HG03280 (cell line): Measurements from ENCODE around the gene CELSR1.
"Not testable (repeated sequence)": the region's sequence is repeated elsewhere in the genome, so short reads cannot be mapped to it uniquely, and the experiment has no call there.

ENCODE experiments used
- ATAC-seq: cut with Tn5 transposase; IDR thresholded peaks from one replicate; pipeline ENCODE4 v1.9.1; 2021; ENCODE audit warnings: mild to moderate bottlenecking, moderate library complexity; ENCODE audit not compliant: unreplicated experiment

The CELSR1 gene

DNA sequence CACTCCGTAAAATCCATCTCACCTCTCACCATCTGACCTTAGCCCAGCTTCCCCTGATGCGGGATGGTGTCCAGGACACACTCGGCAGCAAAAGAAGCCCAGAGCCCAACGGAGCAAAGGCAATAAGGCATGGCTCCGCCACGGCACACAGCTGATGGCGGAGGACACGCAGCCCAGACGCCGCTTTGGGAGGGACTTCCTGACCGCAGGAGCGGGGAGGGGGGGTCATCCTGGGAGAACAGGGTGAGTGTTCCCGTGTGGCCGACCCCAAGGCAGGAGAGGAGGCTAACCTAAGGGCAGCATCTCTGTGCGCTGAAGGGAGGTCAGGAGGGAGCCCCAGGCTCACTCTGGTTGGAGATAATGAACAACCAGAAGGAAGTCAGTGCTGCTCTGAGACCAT lies 130.6 kb downstream of the CELSR1 start:
- no peak for ATAC-seq

DNA sequence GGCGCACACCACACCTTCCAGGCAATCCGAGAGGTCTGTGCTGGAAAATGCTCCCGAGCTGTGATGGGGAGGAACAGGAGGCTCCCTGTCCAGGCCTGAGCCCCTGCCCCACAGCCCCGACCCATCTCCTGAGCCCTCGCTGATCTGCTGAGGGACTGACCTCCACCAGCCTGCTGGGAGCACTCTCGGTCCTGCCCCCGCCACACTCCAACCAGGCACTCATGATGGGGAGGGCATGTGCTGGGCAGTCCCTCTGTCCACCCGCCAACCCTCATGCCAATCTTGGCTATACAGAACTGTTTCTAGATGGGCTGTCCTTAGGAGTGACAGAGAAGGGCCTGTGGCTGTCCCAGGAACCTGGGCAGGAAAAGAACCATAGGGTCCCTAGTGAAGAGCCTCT lies 131.1 kb downstream of the CELSR1 start:
- ATAC-seq: no peak

DNA sequence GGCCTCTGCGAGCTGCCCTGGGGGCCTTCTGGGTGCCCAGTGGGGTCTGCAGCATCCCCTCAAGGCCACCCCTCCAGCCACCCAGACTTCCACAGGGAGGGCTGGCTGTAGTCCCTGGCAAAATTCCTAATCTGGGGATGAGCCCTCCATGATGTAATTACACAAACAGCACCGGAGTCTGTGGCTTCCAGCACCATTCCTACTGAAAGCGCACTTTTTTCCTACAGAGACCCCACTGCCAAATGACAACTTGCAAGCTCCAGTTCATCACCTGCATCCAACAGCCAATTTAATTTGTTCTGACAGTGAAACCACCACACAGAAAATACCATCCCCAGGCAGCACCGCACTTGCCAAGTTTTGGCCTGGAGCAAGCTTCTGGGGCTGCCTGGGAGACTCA lies 131.5 kb downstream of the CELSR1 start:
- no peak for ATAC-seq

DNA sequence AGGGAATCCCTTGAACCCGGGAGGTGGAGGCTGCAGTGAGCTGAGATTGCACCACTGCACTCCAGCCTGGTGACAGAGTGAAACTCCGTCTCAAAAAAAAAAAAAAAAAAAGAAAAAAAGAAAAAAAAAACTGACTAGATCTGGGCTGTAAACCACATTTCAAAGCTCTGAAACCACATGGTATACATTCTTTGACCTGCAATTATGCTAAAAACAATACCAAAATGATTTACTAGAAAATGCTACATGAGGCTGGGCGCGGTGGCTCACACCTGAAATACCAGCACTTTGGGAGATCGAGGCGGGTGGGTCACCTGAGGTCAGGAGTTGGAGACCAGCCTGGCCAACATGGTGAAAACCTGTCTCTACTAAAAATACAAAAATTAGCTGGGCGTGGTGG lies 133.5 kb downstream of the CELSR1 start:
- ATAC-seq: not testable (repeated sequence)

GRCh38 chr22:46402505-46402904 lies 134.9 kb downstream of the CELSR1 start:
- no peak for ATAC-seq

- ATAC-seq: no peak
Measured at GRCh38 chr22:46401370-46401769, 136.1 kb downstream of the CELSR1 start.

DNA sequence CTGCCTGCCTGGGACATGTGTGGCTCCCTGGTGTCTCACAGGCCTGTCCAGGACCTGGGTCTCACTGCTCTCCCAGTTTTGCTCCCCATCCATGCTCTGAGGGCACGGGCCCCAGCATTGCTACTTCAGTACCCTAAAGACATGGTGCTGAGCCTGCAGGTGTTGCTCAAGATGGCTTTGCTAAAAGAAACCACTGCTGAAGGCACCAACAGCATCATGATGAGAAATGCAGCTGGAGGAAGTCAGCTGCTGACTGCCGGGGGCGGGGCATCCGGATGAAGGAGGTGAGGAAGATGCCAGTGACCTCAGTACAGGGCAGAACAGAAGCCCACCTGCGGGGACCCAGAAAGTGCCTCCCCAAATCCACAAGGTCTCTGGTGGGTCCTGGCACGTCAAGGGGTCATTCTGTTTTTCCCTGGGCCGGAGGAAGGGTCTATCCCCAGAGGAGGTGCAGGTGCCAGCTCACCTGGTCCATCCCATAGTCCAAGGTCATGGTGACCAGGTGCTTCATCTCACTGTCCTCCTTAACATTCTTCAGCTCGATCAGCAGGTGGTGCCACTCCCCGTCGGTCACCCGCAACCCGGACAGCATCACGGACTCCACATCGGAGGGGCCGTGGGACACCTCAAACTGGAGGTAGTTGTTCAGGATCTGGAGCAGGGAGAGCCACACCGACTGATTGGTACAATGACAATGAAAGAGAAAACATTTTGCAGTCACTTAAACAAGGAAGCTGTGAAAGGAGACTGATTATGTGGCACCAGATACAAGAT lies 138.0 kb downstream of the CELSR1 start:
- no peak for ATAC-seq

DNA sequence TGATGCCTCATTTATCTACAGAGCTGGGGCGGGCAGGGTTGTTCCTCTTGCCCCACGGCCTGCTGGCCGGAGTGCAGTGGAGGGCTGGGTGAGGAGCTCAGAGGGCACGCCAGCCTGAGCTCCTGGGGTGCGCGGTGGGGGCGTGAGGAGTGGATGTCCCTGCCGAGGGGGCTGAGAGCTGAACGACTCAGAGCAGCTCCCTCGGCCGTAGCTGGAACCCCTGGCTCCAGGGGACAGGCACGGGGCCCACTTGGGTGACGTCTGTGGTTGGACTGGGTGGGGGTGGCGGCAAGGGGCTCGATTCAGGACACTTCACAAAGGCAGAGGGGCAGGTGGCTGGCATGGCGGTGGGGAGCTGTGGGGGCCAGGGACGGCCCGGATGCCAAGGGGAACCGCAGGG lies 139.5 kb downstream of the CELSR1 start:
- ATAC-seq: no peak

DNA sequence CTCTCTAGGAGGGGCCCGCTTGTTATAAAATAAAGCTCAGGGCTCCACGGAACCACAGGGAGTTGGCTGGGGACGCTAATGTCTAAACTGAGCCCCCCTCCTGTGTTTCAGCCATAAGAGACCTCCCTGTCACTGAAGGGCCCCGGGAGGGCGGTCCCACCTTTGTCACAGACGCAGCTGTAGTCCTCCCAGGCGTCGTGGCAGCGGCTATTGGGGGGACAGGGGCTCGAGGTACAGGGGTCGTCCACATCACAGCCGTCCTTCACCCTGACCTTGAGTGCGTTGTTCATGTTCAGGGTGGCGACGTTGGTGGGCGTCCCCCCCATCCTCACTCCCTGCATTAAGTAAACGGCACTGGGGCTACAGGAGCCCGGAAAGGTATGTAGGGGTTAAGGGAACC lies 139.9 kb downstream of the CELSR1 start:
- no peak for ATAC-seq

GRCh38 chr22:46397049-46397448 lies 140.4 kb downstream of the CELSR1 start:
- not testable (repeated sequence) for ATAC-seq

DNA sequence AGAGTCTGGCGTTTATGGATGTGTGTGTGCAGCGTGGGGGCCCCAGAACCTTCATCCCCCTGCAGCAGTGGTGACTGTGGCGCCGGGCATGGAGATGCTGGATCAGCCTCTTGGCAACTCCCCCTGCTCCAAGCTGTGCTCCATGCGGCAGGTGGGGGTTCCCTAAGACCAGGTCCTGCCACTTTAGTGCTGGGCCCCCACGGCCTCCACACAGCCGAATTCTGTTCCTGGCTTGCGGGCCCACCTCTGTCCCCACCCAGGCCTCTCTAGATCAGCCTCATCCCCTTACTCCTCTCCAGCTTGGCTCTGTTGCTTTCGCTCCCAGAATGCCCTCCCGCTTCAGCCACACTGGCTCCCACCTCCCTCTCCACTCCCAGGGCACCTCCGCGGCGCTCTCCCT lies 142.3 kb downstream of the CELSR1 start:
- no peak for ATAC-seq

GRCh38 chr22:46394622-46395021 lies 142.8 kb downstream of the CELSR1 start:
- ATAC-seq: no peak

DNA sequence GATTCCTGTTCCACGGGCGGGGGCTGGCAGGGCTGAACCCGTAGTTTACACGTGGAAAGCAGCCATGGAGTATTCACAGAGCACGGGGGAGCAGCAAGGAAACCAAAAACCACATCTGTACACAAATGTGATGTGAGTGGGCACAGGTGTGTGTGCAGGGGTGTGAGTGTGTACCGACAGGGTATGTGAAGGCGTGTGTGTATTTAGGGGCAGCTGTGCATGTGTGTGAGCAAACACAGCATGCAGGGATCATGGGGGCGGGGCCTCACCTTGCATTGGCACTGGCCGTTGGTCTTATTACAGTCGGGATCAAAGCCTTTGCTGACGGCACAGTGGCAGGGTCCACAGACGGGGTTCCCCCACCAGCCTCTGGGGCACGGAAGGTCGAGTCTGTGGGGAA lies 143.5 kb downstream of the CELSR1 start:
- no peak for ATAC-seq

- no peak for ATAC-seq
Measured at GRCh38 chr22:46392137-46392844, 145.1 kb downstream of the CELSR1 start.

DNA sequence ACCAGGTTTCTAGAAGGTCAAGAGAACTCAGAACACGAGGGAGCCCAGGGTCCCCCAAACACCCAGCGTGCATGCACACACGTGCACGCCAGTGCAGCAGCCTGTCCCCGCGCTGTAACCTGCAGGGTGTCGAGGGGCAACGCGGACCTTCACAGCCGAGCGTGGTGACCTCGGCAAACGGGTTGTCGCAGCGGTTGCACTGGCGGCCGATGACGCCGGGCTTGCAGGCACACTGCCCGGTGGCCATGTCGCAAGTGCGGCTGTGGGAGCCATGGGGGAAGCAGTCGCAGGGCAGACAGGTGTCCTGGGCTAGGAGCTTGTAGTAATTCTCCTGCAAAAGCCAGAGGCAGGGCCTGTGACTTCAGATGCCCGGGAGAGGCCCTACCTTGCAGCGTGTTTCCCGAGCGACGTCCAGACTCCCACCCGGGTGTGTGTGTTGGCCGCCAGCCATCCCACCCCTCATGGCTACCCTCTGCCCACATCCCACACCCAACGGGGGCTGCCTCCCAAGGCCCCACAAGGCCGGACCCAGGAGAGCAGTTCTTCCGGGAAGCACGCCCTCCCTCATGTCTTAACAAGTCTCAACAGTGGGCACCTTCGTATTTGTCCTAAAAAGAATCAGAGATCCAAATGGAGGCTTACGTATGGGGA lies 145.8 kb downstream of the CELSR1 start:
- no peak for ATAC-seq

- ATAC-seq: no peak
Measured at GRCh38 chr22:46390652-46391301, 146.6 kb downstream of the CELSR1 start.

DNA sequence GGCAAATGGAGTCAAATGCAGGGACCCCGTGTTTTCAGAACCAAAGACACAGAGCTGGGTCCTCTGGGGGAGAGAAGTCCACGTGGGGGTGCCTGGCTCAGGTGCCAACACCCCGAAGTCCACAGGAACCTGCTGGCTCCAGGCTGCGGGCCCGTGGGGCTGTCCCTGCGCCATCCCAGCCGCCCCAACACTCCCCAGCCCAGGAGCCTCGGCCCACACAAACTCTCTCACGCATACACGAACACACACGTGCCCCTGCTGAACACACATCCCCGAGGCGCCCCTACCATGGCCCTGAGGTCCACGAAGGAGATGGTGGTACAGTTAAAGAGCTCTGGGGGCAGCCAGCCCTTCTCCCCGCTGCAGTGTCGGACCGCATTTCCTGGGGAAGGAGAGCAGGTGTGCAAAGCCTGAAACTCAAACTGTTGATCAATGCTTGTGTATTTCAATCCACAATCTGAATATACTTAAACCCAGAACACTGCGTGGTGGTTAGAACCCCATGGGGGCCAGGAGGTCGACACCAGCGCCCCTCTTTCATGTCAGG lies 147.2 kb downstream of the CELSR1 start:
- no peak for ATAC-seq

DNA sequence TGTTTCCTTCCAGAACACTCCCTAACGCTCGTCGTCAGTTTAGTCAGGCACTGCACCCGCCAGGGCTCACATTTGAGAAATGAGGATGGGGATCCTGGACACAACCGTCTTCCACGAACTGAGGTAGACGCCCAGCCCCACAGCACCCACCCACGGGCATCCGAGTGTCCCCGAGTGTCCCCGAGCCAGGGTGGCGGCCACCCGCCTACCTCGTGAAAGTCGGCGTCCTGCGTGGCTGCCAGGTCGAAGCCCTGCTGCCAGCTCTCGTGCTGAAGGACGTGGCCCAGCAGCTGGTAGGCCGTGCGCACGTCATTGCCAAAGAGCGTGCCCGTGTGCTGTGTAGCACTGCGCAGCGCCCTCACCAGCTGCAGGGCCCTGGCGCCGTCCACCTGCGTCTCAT lies 148.3 kb downstream of the CELSR1 start:
- ATAC-seq: no peak

- ATAC-seq: no peak
Measured at GRCh38 chr22:46388647-46389046, 148.8 kb downstream of the CELSR1 start.

DNA sequence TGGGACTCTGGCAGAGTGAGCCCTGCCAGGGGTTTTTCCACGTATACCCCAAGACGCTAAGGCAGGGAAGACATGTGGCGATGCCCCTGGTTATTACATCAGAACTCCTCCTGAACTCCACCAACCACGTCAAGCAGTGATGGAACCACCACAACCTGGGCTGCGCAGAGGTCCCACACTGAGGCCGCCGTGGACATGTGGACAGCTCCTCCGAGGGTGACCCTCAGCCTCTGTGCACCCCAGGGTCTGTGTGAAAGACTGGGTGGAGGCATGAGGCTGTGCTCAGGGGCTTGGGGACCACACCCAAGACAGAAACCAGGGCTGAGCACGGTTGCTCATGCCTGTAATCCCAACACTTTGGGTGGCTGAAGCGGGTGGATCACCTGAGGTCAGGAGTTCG lies 149.7 kb downstream of the CELSR1 start:
- ATAC-seq: no peak

- ATAC-seq: no peak
Measured at GRCh38 chr22:46386312-46386711, 151.1 kb downstream of the CELSR1 start.
